ENCODE data around the gene SH3RF1.

SH3RF1 gene

GRCh38 chr4:169106696-169107229, 164.0 kb downstream of the SH3RF1 start:
- Histone ChIP-seq H3K27me3 (ENCODE audit: low read depth, low read length) (peaks cover 8% of the 10 kb centered on the region; the same call in 1 of the 2 replicates), H3K4me2 (ENCODE audit: low read length) (no peak overlapping the region), H3K9ac (ENCODE audit: low read length) (no peak overlapping the region), H3K9me3 (ENCODE audit: insufficient read depth, low read length) (no peaks in the 10 kb centered on the region), H2AFZ (ENCODE audit: low read depth, low read length) (no peak overlapping the region), H3K36me3 (replicated peaks; ENCODE audit: low read depth, low read length) (no peaks in the 10 kb centered on the region), H4K20me1 (ENCODE audit: insufficient read depth, low read length) (no peaks in the 10 kb centered on the region), H3K27ac (ENCODE audit: low read length) (no peak overlapping the region), H3K79me2 (ENCODE audit: low read length) (no peaks in the 10 kb centered on the region), H3K4me3 (ENCODE audit: low read length) (no peak overlapping the region), H3K4me1 (ENCODE audit: low read length) (no peaks in the 10 kb centered on the region)
- TF ChIP-seq EZH2phosphoT487 (IDR thresholded peaks at IDR 0.05; ENCODE audit: low read depth): no peak
- TF ChIP-seq, protein P1, sequence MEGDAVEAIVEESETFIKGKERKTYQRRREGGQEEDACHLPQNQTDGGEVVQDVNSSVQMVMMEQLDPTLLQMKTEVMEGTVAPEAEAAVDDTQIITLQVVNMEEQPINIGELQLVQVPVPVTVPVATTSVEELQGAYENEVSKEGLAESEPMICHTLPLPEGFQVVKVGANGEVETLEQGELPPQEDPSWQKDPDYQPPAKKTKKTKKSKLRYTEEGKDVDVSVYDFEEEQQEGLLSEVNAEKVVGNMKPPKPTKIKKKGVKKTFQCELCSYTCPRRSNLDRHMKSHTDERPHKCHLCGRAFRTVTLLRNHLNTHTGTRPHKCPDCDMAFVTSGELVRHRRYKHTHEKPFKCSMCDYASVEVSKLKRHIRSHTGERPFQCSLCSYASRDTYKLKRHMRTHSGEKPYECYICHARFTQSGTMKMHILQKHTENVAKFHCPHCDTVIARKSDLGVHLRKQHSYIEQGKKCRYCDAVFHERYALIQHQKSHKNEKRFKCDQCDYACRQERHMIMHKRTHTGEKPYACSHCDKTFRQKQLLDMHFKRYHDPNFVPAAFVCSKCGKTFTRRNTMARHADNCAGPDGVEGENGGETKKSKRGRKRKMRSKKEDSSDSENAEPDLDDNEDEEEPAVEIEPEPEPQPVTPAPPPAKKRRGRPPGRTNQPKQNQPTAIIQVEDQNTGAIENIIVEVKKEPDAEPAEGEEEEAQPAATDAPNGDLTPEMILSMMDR (IDR thresholded peaks at IDR 0.05; ENCODE audit: low read depth, low read length): no peak

- H4K20me1 ChIP-seq (ENCODE audit: insufficient read depth, low read length): no peaks in the 10 kb centered on the region
- peaks cover 8% of the 10 kb centered on the region for H3K4me1 ChIP-seq (ENCODE audit: low read length)
- no peaks in the 10 kb centered on the region for H3K9me3 ChIP-seq (ENCODE audit: insufficient read depth, low read length)
- no peaks in the 10 kb centered on the region for H3K36me3 ChIP-seq (replicated peaks; ENCODE audit: low read depth, low read length)
- no peak overlapping the region for H3K9ac ChIP-seq (ENCODE audit: low read length)
- no peak overlapping the region for H3K27ac ChIP-seq (ENCODE audit: low read length)
- TF ChIP-seq, protein P1 (IDR thresholded peaks at IDR 0.05; ENCODE audit: low read depth, low read length): no peak
- no peak for TF ChIP-seq EZH2phosphoT487 (IDR thresholded peaks at IDR 0.05; ENCODE audit: low read depth)
- H3K4me3 ChIP-seq (ENCODE audit: low read length): no peak overlapping the region
- H3K27me3 ChIP-seq (ENCODE audit: low read depth, low read length): peaks cover 13% of the 10 kb centered on the region
- H3K4me2 ChIP-seq (ENCODE audit: low read length): no peak overlapping the region
- no peaks in the 10 kb centered on the region for H3K79me2 ChIP-seq (ENCODE audit: low read length)
- no peak overlapping the region for H2AFZ ChIP-seq (ENCODE audit: low read depth, low read length)
Observed at GRCh38 chr4:169105620-169106019, 165.1 kb downstream of the SH3RF1 start.

GRCh38 chr4:169103966-169104412, 166.8 kb downstream of the SH3RF1 start:
- no peak for TF ChIP-seq EZH2phosphoT487 (IDR thresholded peaks at IDR 0.05; ENCODE audit: low read depth)
- TF ChIP-seq, protein P1 (IDR thresholded peaks at IDR 0.05; ENCODE audit: low read depth, low read length): no peak
- Histone ChIP-seq H3K4me2 (ENCODE audit: low read length) (no peak overlapping the region), H3K36me3 (replicated peaks; ENCODE audit: low read depth, low read length) (no peaks in the 10 kb centered on the region), H2AFZ (ENCODE audit: low read depth, low read length) (no peak overlapping the region), H3K4me1 (ENCODE audit: low read length) (peaks cover 24% of the 10 kb centered on the region), H3K9me3 (ENCODE audit: insufficient read depth, low read length) (no peaks in the 10 kb centered on the region), H3K27ac (ENCODE audit: low read length) (no peak overlapping the region), H3K4me3 (ENCODE audit: low read length) (no peak overlapping the region), H3K9ac (ENCODE audit: low read length) (no peak overlapping the region), H3K79me2 (ENCODE audit: low read length) (no peaks in the 10 kb centered on the region), H4K20me1 (ENCODE audit: insufficient read depth, low read length) (no peaks in the 10 kb centered on the region), H3K27me3 (ENCODE audit: low read depth, low read length) (peaks cover 13% of the 10 kb centered on the region)

GRCh38 chr4:169102026-169102425, 168.7 kb downstream of the SH3RF1 start:
- Histone ChIP-seq H3K4me3 (ENCODE audit: low read length) (no peak overlapping the region), H3K36me3 (replicated peaks; ENCODE audit: low read depth, low read length) (no peaks in the 10 kb centered on the region), H3K27ac (ENCODE audit: low read length) (no peak overlapping the region), H3K9me3 (ENCODE audit: insufficient read depth, low read length) (no peaks in the 10 kb centered on the region), H2AFZ (ENCODE audit: low read depth, low read length) (no peak overlapping the region), H3K79me2 (ENCODE audit: low read length) (no peaks in the 10 kb centered on the region), H3K9ac (ENCODE audit: low read length) (no peak overlapping the region), H3K27me3 (ENCODE audit: low read depth, low read length) (peaks cover 18% of the 10 kb centered on the region), H4K20me1 (ENCODE audit: insufficient read depth, low read length) (peaks cover 6% of the 10 kb centered on the region; the same call in 1 of the 2 replicates), H3K4me1 (ENCODE audit: low read length) (peaks cover 43% of the 10 kb centered on the region), H3K4me2 (ENCODE audit: low read length) (no peak overlapping the region)
- no peak for TF ChIP-seq EZH2phosphoT487 (IDR thresholded peaks at IDR 0.05; ENCODE audit: low read depth)
- TF ChIP-seq, protein P1 (IDR thresholded peaks at IDR 0.05; ENCODE audit: low read depth, low read length): no peak
